Measurements from ENCODE around the gene ZNF76. TPM values are rescaled to one million over a fixed set of nuclear protein-coding genes. Genes with fewer than 3 reads are reported as not detected.

The ZNF76 gene
- total RNA-seq, 1 donor from 2014 or later, result 26.4 TPM

DNA sequence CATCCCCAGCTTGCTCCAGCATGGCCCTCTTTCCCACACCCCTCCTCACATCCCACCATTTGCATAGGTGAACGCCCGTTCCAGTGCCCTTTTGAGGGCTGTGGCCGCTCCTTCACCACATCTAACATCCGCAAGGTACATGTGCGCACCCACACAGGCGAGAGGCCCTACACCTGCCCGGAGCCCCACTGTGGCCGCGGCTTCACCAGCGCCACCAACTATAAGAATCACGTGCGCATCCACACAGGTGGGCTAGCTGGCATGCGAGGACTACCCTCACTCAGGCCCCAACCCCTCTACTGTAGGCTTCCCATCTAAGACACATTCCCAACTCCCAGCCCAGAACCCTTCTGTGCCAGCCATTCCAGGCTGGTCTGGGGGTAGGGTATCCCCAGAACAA lies 32.0 kb downstream of the ZNF76 start:
- no peak for DNase-seq (ENCODE audit: low spot score)
- TF ChIP-seq, protein P1, sequence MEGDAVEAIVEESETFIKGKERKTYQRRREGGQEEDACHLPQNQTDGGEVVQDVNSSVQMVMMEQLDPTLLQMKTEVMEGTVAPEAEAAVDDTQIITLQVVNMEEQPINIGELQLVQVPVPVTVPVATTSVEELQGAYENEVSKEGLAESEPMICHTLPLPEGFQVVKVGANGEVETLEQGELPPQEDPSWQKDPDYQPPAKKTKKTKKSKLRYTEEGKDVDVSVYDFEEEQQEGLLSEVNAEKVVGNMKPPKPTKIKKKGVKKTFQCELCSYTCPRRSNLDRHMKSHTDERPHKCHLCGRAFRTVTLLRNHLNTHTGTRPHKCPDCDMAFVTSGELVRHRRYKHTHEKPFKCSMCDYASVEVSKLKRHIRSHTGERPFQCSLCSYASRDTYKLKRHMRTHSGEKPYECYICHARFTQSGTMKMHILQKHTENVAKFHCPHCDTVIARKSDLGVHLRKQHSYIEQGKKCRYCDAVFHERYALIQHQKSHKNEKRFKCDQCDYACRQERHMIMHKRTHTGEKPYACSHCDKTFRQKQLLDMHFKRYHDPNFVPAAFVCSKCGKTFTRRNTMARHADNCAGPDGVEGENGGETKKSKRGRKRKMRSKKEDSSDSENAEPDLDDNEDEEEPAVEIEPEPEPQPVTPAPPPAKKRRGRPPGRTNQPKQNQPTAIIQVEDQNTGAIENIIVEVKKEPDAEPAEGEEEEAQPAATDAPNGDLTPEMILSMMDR (IDR thresholded peaks at IDR 0.05; ENCODE audit: unreplicated experiment), result no peak
- Mint-ChIP-seq H3K9me3 (ENCODE audit: unreplicated experiment) (no peaks in the 10 kb centered on the region), H3K27me3 (ENCODE audit: unreplicated experiment) (peaks cover 12% of the 10 kb centered on the region), H3K4me3 (ENCODE audit: unreplicated experiment) (no peak overlapping the region), H3K4me1 (ENCODE audit: unreplicated experiment) (no peaks in the 10 kb centered on the region), H3K27ac (ENCODE audit: unreplicated experiment) (no peak overlapping the region), H3K36me3 (ENCODE audit: low read depth, unreplicated experiment) (peaks cover 31% of the 10 kb centered on the region)

DNA sequence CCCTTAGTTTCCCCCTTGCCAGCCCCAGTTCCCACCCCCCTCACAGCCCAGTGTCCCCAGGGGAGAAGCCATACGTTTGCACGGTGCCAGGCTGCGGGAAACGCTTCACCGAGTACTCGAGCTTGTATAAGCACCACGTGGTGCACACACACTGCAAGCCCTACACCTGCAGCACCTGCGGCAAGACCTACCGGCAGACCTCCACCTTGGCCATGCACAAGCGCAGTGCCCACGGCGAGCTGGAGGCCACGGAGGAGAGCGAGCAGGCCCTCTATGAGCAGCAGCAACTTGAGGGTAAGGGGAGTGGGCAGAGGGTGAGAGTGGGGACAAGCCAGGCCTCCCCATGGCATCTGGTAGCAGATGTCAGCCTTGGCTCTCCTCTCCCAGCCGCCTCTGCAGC lies 33.0 kb downstream of the ZNF76 start:
- Mint-ChIP-seq H3K27me3 (ENCODE audit: unreplicated experiment) (peaks cover 10% of the 10 kb centered on the region), H3K4me1 (ENCODE audit: unreplicated experiment) (peaks cover 8% of the 10 kb centered on the region), H3K27ac (ENCODE audit: unreplicated experiment) (no peak overlapping the region), H3K36me3 (ENCODE audit: low read depth, unreplicated experiment) (peaks cover 21% of the 10 kb centered on the region), H3K4me3 (ENCODE audit: unreplicated experiment) (no peak overlapping the region), H3K9me3 (ENCODE audit: unreplicated experiment) (no peaks in the 10 kb centered on the region)
- TF ChIP-seq, protein P1 (IDR thresholded peaks at IDR 0.05; ENCODE audit: unreplicated experiment), result no peak
- no peak for DNase-seq (ENCODE audit: low spot score)

DNA sequence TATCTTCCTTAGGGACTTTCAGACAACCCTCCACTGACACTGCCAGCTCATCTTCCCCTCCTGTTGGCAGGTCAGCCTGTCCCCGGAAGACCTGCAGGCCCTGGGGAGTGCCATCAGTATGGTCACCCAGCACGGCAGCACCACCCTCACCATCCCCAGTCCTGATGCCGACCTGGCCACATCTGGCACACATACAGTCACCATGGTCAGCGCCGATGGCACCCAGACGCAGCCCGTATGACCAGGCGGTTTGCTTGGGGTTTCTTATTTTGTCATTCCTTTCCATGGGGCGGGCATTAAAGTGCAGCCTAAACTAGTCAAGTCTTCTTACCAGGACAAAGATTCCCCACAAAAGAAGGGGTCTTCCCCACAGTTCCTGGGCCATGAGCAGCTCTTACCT lies 34.1 kb downstream of the ZNF76 start:
- no peak overlapping the region for H3K27ac Mint-ChIP-seq (ENCODE audit: unreplicated experiment)
- no peak overlapping the region for H3K4me3 Mint-ChIP-seq (ENCODE audit: unreplicated experiment)
- DNase-seq (ENCODE audit: low spot score), result no peak
- H3K27me3 Mint-ChIP-seq (ENCODE audit: unreplicated experiment), result peaks cover 10% of the 10 kb centered on the region
- H3K36me3 Mint-ChIP-seq (ENCODE audit: low read depth, unreplicated experiment), result peaks cover 19% of the 10 kb centered on the region
- TF ChIP-seq, protein P1 (IDR thresholded peaks at IDR 0.05; ENCODE audit: unreplicated experiment), result no peak
- no peaks in the 10 kb centered on the region for H3K9me3 Mint-ChIP-seq (ENCODE audit: unreplicated experiment)
- peaks cover 11% of the 10 kb centered on the region for H3K4me1 Mint-ChIP-seq (ENCODE audit: unreplicated experiment)

DNA sequence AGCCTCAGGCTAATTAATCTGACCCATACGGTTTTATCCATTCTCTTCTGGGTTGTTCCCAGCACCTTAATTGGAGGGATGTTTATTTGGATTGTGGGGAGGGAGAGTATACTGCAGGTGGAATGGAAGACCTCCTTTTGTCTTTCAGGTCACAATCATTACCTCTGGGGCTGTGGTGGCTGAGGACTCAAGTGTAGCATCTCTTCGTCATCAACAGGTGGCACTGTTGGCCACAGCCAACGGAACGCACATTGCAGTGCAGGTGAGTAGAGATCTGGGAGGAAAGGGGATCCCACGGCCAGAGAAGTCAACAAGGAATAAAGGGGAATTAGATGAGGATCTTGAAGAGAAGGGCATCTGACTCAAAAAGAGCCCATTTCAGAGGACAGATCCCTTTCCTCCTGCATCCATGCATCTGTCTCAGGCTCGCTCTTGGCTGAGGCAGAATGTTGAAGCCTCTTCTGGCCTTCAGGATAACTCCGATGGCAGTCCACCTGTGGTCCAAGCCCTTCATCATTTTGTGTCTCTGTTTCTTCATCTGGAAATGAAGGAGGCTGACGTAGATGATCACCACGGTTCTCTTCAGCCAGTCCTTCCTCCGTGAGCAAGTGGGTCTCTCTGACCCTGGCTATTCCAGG lies 34.9 kb downstream of the ZNF76 start:
- H3K27me3 Mint-ChIP-seq (ENCODE audit: unreplicated experiment), result peaks cover 10% of the 10 kb centered on the region
- peaks cover 19% of the 10 kb centered on the region for H3K4me1 Mint-ChIP-seq (ENCODE audit: unreplicated experiment)
- TF ChIP-seq, protein P1 (IDR thresholded peaks at IDR 0.05; ENCODE audit: unreplicated experiment), result peak; percentile 62
- H3K36me3 Mint-ChIP-seq (ENCODE audit: low read depth, unreplicated experiment), result peaks cover 20% of the 10 kb centered on the region
- H3K9me3 Mint-ChIP-seq (ENCODE audit: unreplicated experiment), result no peaks in the 10 kb centered on the region
- no peak overlapping the region for H3K27ac Mint-ChIP-seq (ENCODE audit: unreplicated experiment)
- no peak overlapping the region for H3K4me3 Mint-ChIP-seq (ENCODE audit: unreplicated experiment)
- DNase-seq (ENCODE audit: low spot score), result peak; percentile 31

DNA sequence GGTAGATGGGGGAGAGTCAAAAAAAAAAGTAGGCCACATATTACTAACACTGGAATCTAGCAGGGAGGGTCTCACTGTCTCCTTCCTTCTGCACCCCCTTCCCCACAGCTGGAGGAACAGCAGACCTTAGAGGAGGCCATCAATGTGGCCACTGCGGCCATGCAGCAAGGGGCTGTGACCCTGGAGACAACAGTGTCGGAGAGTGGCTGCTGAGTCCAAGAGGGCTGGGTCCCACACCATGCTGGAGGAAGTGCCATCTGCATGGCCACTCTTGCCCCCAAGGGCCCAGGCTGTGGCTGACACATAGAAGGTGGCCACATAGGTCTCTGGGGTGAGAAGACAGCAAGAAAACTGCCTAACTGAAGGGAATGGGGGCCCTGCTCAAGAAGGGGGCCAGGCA lies 35.5 kb downstream of the ZNF76 start:
- DNase-seq (ENCODE audit: low spot score), result no peak
- H3K36me3 Mint-ChIP-seq (ENCODE audit: low read depth, unreplicated experiment), result peaks cover 20% of the 10 kb centered on the region
- H3K27me3 Mint-ChIP-seq (ENCODE audit: unreplicated experiment), result peaks cover 13% of the 10 kb centered on the region
- TF ChIP-seq, protein P1 (IDR thresholded peaks at IDR 0.05; ENCODE audit: unreplicated experiment), result no peak
- H3K9me3 Mint-ChIP-seq (ENCODE audit: unreplicated experiment), result no peaks in the 10 kb centered on the region
- H3K4me1 Mint-ChIP-seq (ENCODE audit: unreplicated experiment), result peaks cover 25% of the 10 kb centered on the region
- H3K27ac Mint-ChIP-seq (ENCODE audit: unreplicated experiment), result no peak overlapping the region
- H3K4me3 Mint-ChIP-seq (ENCODE audit: unreplicated experiment), result no peak overlapping the region
